Measurements from ENCODE around the gene SRP9. TPM values are rescaled to one million over a fixed set of nuclear protein-coding genes. Genes with fewer than 3 reads are reported as not detected.
"Not testable (repeated sequence)": the region's sequence is repeated elsewhere in the genome, so short reads cannot be mapped to it uniquely, and the experiment has no call there.

The SRP9 gene
- polyA plus RNA-seq, 2 donors, result 129 to 158 TPM

DNA sequence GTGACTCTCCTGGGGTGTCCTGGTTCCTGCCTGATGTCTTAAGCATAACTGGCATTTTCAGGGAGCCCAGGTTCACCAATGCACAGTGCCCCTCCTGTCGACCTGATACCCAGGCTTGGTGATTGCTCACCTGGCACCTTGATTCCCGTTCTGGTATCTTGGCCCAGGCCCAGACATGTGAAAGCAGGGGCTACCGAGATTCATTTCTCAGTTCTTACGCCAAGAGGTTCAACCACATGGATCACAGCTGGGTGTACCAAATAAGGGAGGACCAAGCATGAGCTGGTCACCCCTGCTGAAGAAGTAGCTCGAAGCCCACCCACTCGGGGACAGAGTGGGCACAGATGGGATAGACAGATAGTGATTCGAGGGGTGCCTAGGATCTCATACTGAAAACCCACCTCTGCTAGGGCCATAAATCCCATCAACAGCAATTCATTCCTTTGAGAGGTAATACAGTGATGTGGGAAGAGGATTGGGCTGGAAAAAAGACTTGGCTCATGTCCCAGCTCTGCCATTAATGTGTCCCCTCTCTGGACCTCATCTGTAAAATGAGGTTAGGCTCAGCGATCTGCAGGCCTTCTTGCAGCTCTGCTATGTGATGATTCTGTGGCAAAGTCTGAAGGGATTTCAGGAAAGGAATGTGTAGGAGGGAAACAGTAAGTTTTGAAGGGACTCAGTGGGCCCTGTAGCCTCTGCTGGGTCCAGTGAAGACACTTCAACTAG is 35.0 kb downstream of the SRP9 start:
- H3K4me1 ChIP-seq (ENCODE audit: control insufficient read depth in 2 of 2, insufficient read depth in 2 of 2, low read length in 1 of 2), result peaks cover 13 to 39% of the 10 kb centered on the region in 2 donors
- H3K4me3 ChIP-seq (ENCODE audit: low read depth in 1 of 2, low read length in 2 of 2), result no peak overlapping the region
- H3K27me3 ChIP-seq (ENCODE audit: control insufficient read depth in 1 of 2, insufficient read depth in 2 of 2, low read length in 2 of 2), result no peaks in the 10 kb centered on the region
- 59 to 60% methylated on average over 8 of the region's 8 CpGs for WGBS, 2 donors
- H3K9me3 ChIP-seq (ENCODE audit: control insufficient read depth in 2 of 2, insufficient read depth in 1 of 2, low read depth in 1 of 2, low read length in 1 of 2), result no peaks in the 10 kb centered on the region
- peak overlapping the region; percentile 75 to 84 for H3K27ac ChIP-seq (ENCODE audit: low read depth in 2 of 2, low read length in 1 of 2)
- no peaks in the 10 kb centered on the region for H3K36me3 ChIP-seq (ENCODE audit: control insufficient read depth in 2 of 2, insufficient read depth in 2 of 2, low read length in 1 of 2)

DNA sequence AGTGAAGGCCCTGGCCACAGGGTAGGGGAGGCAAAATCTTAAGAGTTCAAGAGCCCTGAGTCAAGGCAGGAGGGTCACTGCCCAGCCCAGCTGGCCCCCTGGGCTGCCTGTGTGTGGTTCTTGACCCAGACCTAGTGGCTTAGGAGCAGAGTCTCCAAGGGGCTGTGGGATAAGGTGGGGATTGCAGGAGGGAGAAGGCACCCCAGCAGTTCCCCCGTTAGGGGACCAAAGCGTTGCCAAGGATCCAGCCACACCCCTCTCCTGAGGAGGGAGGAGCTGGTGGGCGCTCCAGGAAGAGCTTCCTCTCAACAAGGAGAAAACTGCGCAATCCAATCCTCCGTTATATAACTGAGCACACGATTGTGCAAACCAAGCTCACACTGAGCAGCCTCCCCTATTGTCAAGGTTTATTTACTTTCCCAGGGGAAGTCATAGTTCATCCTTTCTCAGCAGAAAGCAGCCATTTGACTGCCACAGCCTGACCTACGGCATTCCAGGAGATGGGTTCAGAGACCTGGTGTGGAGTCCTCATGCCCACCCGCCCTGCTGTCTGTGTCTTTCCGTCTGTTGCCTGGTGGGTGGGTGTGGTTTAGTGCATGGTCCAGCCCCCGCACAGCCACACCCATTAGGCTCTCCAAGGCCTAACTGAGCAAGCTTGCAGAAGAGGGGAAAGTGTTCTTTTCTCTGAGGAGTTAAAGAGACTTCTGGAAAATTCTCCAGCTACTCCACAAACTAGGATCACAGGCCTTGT is 35.8 kb downstream of the SRP9 start:
- Histone ChIP-seq H3K27ac (ENCODE audit: low read depth in 2 of 2, low read length in 1 of 2) (peak overlapping the region; percentile 84 to 86), H3K4me1 (ENCODE audit: control insufficient read depth in 2 of 2, insufficient read depth in 2 of 2, low read length in 1 of 2) (peaks cover 13 to 44% of the 10 kb centered on the region in 2 donors), H3K9me3 (ENCODE audit: control insufficient read depth in 2 of 2, insufficient read depth in 1 of 2, low read depth in 1 of 2, low read length in 1 of 2) (no peaks in the 10 kb centered on the region), H3K36me3 (ENCODE audit: control insufficient read depth in 2 of 2, insufficient read depth in 2 of 2, low read length in 1 of 2) (no peaks in the 10 kb centered on the region), H3K4me3 (ENCODE audit: low read depth in 1 of 2, low read length in 2 of 2) (no peak overlapping the region), H3K27me3 (ENCODE audit: control insufficient read depth in 1 of 2, insufficient read depth in 2 of 2, low read length in 2 of 2) (no peaks in the 10 kb centered on the region)
- 15 to 25% methylated on average over 10 of the region's 10 CpGs for WGBS, 2 donors

DNA sequence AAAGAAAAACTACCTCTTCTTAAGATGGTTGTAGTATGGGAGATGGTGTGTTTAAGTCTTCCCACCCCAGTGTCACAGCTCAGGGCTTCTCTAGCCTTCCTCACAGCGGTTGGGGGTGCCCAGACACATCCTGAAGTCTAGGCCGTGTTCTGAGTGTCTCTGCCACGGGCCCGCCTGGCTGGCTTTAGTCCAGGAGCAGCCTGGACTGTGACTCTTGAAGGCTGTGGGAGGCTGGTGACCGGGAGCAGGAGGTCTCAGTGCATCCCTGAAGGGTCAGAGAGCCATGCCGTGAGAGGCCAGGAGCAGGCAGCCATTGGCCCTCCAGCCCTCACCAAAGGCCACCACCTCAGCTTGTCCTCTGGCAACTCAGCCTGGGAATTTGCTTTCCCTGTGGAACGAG is 36.8 kb downstream of the SRP9 start:
- peaks cover 13 to 46% of the 10 kb centered on the region in 2 donors for H3K4me1 ChIP-seq (ENCODE audit: control insufficient read depth in 2 of 2, insufficient read depth in 2 of 2, low read length in 1 of 2)

DNA sequence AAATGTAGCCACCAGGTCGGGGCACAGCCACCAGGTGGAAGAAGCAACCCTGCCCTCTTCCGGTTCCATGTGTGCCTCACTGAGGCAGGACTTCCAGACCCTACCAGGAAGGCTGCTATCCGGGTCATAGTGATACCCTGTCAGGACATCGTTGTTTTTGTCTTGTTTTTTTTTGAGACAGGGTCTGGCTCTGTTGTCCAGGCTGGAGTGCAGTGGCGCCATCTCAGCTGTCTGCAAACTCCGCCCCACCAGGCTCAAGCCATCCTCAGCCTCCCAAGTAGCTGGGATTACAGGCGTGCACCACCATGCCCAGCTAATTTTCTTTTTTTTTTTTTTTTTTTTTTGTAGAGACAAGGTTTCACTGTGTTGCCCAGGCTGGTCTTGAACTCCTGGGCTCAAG is 37.5 kb downstream of the SRP9 start:
- H3K4me1 ChIP-seq (ENCODE audit: control insufficient read depth in 2 of 2, insufficient read depth in 2 of 2, low read length in 1 of 2), result peaks cover 13 to 46% of the 10 kb centered on the region in 2 donors
- not testable (repeated sequence) for H3K27me3 ChIP-seq (ENCODE audit: control insufficient read depth in 1 of 2, insufficient read depth in 2 of 2, low read length in 2 of 2); H3K4me3 ChIP-seq (ENCODE audit: low read depth in 1 of 2, low read length in 2 of 2); H3K36me3 ChIP-seq (ENCODE audit: control insufficient read depth in 2 of 2, insufficient read depth in 2 of 2, low read length in 1 of 2); H3K9me3 ChIP-seq (ENCODE audit: control insufficient read depth in 2 of 2, insufficient read depth in 1 of 2, low read depth in 1 of 2, low read length in 1 of 2)
- H3K27ac ChIP-seq (ENCODE audit: low read depth in 2 of 2, low read length in 1 of 2), result peak overlapping the region; percentile 61 to 84
- 83 to 90% methylated on average over 7 of the region's 7 CpGs for WGBS, 2 donors

More for the DNA sequence above, 36.8 kb downstream of the SRP9 start:
- Histone ChIP-seq H3K27ac (ENCODE audit: low read depth in 2 of 2, low read length in 1 of 2) (peak overlapping the region; percentile 84 to 87), H3K27me3 (ENCODE audit: control insufficient read depth in 1 of 2, insufficient read depth in 2 of 2, low read length in 2 of 2) (no peaks in the 10 kb centered on the region), H3K4me3 (ENCODE audit: low read depth in 1 of 2, low read length in 2 of 2) (no peak overlapping the region), H3K36me3 (ENCODE audit: control insufficient read depth in 2 of 2, insufficient read depth in 2 of 2, low read length in 1 of 2) (no peaks in the 10 kb centered on the region), H3K9me3 (ENCODE audit: control insufficient read depth in 2 of 2, insufficient read depth in 1 of 2, low read depth in 1 of 2, low read length in 1 of 2) (no peaks in the 10 kb centered on the region)
- 55 to 57% methylated on average over 7 of the region's 7 CpGs for WGBS, 2 donors

DNA sequence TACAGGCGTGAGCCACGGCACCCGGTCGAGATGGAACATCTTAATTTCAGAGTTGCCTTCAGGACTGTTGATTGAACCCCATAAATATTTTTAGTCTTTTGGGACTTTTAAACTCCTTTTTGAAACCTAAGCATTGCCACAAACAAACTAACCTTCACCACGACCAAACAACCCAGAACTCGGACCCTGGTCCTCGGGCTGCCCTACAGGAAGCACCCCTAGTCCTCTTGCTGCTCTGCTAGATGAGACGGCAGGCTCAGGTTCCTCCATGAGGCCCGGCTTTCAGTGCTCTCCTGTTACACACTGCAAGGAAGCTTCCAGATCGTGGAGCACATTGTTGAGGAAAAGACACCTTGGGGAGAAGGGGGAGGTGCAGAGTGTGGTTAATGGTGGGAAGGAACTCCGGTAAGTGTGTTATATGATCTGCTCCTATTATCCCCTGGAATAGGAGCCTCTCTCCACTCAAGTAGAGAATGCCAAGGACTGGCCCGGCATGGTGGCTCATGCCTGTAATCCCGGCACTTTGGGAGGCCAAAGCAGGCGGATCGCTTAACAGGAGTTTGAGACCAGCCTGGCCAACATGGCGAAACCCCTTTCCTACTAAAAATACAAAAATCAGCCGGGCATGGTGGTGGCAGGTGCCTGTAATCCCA is 38.0 kb downstream of the SRP9 start:
- Histone ChIP-seq H3K36me3 (ENCODE audit: control insufficient read depth in 2 of 2, insufficient read depth in 2 of 2, low read length in 1 of 2) (no peaks in the 10 kb centered on the region), H3K9me3 (ENCODE audit: control insufficient read depth in 2 of 2, insufficient read depth in 1 of 2, low read depth in 1 of 2, low read length in 1 of 2) (no peaks in the 10 kb centered on the region), H3K27ac (ENCODE audit: low read depth in 2 of 2, low read length in 1 of 2) (no peak overlapping the region), H3K4me3 (ENCODE audit: low read depth in 1 of 2, low read length in 2 of 2) (no peak overlapping the region), H3K27me3 (ENCODE audit: control insufficient read depth in 1 of 2, insufficient read depth in 2 of 2, low read length in 2 of 2) (no peaks in the 10 kb centered on the region), H3K4me1 (ENCODE audit: control insufficient read depth in 2 of 2, insufficient read depth in 2 of 2, low read length in 1 of 2) (peaks cover 13 to 47% of the 10 kb centered on the region in 2 donors)
- WGBS, 2 donors, result 92% methylated on average over 17 of the region's 17 CpGs

DNA sequence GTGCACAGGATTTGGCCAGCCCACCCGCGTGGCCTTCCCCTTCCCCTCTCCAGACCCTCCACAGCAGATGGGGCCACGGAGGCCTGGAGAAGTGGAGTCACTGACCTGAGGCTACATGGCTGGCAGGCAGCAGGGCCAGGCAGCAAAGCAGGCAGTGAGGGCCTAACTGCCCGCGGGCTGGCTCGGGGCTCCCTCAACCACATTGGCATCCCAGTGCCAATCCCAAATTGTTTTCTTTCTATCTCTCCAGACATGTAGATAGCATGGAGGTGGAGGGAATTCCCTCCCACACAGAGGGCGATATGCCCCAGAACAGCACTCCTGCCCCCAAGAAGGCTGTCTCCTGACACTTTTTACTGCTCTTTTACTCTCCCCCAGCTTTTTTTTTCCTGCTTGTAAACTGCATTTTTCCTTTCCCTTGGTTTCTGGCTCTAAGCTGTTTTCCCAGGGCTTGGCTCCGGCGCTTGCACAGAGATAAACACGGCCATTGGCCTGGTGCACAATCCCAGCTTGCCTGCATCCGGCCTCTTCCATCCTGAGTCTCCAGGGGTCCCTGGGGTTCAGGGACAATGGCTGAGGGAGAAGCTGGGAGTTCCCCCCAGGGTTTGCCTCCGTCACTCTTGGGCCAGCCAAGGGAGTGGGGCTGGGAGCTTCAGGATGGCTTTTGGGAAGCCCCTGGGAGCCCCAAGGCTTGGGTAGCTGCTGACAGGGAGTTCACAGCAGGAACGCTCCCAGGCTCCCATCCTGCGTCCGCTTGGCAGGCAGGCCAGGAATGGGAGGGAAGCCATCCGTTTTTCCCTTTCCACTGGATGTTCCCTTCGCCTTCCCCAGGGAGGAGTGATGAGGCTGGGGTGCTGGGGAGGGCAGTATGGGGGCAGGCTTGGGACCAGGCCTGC is 39.3 kb downstream of the SRP9 start:
- H3K36me3 ChIP-seq (ENCODE audit: control insufficient read depth in 2 of 2, insufficient read depth in 2 of 2, low read length in 1 of 2), result no peaks in the 10 kb centered on the region
- H3K27ac ChIP-seq (ENCODE audit: low read depth in 2 of 2, low read length in 1 of 2), result peak overlapping the region; percentile 92 to 95
- no peaks in the 10 kb centered on the region for H3K27me3 ChIP-seq (ENCODE audit: control insufficient read depth in 1 of 2, insufficient read depth in 2 of 2, low read length in 2 of 2)
- H3K9me3 ChIP-seq (ENCODE audit: control insufficient read depth in 2 of 2, insufficient read depth in 1 of 2, low read depth in 1 of 2, low read length in 1 of 2), result no peaks in the 10 kb centered on the region
- H3K4me3 ChIP-seq (ENCODE audit: low read depth in 1 of 2, low read length in 2 of 2), result no peak overlapping the region
- H3K4me1 ChIP-seq (ENCODE audit: control insufficient read depth in 2 of 2, insufficient read depth in 2 of 2, low read length in 1 of 2), result peaks cover 11 to 45% of the 10 kb centered on the region in 2 donors
- 39 to 50% methylated on average over 16 to 17 of the region's 17 CpGs for WGBS, 2 donors

DNA sequence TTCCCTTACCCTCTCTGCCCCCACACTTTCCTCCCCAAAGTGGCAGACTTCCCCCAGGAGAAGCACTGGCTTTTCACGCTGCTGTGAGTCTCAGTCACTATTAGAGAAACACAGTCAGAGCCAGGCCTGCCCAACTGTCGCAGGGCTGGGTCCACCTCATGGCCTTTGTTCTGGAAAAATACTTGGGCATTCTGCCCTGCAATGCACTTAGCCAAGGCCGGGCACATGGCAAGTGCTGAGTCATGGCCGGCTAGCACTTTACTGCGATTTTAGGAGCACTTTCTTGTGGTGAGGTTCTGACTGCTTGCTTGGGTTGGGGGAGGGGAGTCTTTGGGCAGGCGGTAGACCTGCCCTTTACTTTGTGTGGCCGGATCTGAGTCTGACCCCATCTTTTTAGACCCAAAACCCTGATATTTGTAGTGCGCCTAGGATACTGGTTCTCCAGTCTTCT is 40.0 kb downstream of the SRP9 start:
- H3K27ac ChIP-seq (ENCODE audit: low read depth in 2 of 2, low read length in 1 of 2), result peak overlapping the region; percentile 92 to 95
- no peak overlapping the region for H3K4me3 ChIP-seq (ENCODE audit: low read depth in 1 of 2, low read length in 2 of 2)
- no peaks in the 10 kb centered on the region for H3K27me3 ChIP-seq (ENCODE audit: control insufficient read depth in 1 of 2, insufficient read depth in 2 of 2, low read length in 2 of 2)
- WGBS, 2 donors, result 23 to 35% methylated on average over 8 of the region's 8 CpGs
- no peaks in the 10 kb centered on the region for H3K9me3 ChIP-seq (ENCODE audit: control insufficient read depth in 2 of 2, insufficient read depth in 1 of 2, low read depth in 1 of 2, low read length in 1 of 2)
- no peaks in the 10 kb centered on the region for H3K36me3 ChIP-seq (ENCODE audit: control insufficient read depth in 2 of 2, insufficient read depth in 2 of 2, low read length in 1 of 2)
- peaks cover 7 to 38% of the 10 kb centered on the region in 2 donors for H3K4me1 ChIP-seq (ENCODE audit: control insufficient read depth in 2 of 2, insufficient read depth in 2 of 2, low read length in 1 of 2)

DNA sequence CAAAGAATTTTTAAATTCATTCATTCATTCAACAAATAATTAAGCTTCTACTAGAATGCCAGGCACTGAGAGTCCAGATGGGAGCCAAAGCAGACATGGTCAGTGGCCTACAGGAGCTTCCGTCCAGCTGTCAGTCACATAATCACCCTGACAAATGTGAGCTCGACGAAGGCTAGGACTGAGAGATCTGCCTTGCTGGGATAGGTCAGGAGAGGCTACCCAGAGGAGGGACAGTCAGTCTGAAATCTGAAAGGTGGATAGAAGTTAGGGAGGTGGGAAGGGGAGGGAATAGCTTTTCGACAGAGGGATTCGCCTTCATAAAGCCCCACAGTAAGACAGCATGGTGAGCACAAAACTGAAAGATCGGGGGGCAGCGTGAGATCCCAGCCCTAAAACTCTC is 40.6 kb downstream of the SRP9 start:
- Histone ChIP-seq H3K9me3 (ENCODE audit: control insufficient read depth in 2 of 2, insufficient read depth in 1 of 2, low read depth in 1 of 2, low read length in 1 of 2) (no peaks in the 10 kb centered on the region), H3K36me3 (ENCODE audit: control insufficient read depth in 2 of 2, insufficient read depth in 2 of 2, low read length in 1 of 2) (no peaks in the 10 kb centered on the region), H3K27ac (ENCODE audit: low read depth in 2 of 2, low read length in 1 of 2) (peak overlapping the region; percentile 71 to 95), H3K4me3 (ENCODE audit: low read depth in 1 of 2, low read length in 2 of 2) (no peak overlapping the region), H3K27me3 (ENCODE audit: control insufficient read depth in 1 of 2, insufficient read depth in 2 of 2, low read length in 2 of 2) (no peaks in the 10 kb centered on the region), H3K4me1 (ENCODE audit: control insufficient read depth in 2 of 2, insufficient read depth in 2 of 2, low read length in 1 of 2) (peaks cover 7 to 34% of the 10 kb centered on the region in 2 donors)
- WGBS, 2 donors, result 83 to 92% methylated on average over 7 of the region's 7 CpGs
